Hypothalamus (tissue), 51 donors: ENCODE measurements around the gene TEX35.

Experiments
- DNase-seq, 51 donors: peaks; one replicate each; lab custom pipeline; 2025; lab: John Stamatoyannopoulos, UW

TEX35 gene

DNA sequence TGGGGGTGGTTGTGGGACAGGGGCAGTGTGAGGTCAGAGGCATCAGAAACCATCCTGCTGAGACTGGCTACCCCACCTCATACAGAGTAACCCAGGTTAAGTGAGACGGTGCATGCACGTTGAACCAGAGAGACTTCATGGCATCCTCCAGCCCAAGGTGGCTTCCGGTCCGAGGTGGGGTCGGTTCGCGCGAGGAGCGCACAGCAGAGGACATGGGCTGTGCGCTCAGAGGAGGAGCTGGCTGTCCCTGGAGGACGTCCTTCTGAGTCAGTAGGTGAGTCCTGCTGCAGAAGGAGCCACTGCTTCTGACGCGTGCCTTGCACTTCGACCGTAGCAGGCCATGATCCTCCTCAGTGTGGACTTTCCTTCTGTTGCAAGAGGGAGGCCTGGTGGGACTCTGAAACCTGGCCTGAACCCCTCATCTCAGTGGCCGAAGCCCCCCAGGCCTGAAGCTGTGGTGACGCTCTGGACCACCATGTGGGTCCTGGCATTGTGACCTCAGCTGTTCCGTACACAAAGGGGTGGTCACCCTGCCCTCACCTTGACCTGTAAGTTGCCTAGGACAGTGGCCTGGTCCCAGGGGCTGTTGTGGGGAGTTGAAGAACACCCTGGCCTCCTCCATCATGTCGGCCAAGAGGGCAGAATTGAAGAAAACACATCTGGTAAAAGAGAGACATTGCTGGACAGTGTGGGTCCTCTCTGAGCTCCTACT is at the start of gene TEX35:
Gene TEX35, plus strand, starts transcription at position 544 of the 712 bp plus-strand sequence. Its CDS starts 80 bp downstream, at position 624.
- DNase-seq, result no peak

DNA sequence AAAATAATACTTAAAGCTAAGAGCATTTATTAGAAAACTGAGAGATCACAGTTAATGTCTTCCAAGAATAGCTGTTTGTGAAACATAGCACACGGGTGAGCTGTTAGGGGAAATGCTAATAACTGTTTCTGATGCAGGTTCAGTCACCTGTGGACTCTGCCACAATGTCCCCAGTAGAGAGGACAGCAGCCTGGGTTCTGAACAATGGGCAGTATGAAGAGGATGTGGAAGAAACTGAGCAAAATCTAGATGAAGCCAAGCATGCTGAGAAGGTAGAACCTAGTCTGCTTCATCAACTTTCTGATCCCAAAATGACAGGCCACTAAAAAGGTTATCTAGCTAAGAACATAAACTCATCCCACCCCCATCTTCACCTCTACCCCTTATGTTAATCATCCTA is 48.8 kb upstream of the TEX35 start:
- no peak for DNase-seq

DNA sequence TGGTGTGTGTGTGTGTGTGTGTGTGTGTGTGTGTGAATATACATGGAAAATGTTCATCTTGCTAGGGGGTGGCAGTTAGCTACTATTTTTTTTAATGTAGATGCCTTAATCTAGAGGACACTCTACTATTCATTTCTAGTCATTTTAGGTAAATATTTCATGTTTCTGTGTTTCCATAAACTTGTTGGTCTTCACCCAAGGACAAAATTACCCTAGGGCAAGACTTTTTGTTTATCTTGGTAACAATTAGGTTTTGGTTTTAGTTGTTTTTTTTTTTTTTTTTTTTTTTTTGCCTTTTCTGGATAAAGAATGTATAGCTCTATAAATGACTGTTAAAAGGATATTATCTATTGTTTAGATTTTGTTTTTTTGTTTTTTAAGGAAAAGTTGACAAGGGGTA is 48.3 kb upstream of the TEX35 start:
- DNase-seq, result no peak

DNA sequence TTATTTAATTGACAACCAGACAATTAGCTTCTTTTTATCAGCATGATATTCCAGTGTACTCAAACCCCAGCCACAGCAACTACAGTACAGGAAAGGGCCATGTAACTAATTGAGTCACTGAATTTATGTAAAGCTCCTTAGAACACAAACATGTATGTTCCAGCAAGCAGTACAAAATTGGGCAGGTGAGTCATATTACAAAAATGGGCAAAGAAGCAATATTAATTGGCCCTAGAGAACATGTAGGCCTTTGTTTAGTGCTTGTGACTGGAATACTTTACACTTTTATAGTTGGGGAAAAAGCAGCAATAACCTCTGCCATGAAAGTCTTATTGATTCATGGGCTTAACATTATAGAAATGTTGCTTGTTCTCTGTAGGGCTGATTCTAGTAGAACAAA is 47.9 kb upstream of the TEX35 start:
- DNase-seq, result no peak

DNA sequence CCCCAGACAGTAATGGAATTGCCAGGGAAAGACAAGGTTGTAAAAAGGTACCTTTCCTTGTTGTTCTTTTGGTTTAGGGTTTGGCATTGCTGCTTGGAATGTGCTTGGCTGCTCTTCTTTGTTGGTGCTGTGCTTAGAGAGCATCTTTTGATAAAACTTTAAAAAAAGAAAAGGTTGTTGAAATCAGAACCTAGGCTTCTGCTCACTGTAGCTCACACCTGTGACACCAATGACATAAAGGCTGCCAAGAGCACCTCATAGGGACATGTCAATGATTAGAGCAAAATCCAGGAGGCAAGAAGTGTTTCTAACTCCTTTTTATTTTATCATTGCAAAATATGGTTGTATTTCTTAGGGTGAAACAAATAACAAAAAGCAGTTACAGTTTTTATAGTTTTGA is 45.1 kb upstream of the TEX35 start:
- DNase-seq, result no peak

DNA sequence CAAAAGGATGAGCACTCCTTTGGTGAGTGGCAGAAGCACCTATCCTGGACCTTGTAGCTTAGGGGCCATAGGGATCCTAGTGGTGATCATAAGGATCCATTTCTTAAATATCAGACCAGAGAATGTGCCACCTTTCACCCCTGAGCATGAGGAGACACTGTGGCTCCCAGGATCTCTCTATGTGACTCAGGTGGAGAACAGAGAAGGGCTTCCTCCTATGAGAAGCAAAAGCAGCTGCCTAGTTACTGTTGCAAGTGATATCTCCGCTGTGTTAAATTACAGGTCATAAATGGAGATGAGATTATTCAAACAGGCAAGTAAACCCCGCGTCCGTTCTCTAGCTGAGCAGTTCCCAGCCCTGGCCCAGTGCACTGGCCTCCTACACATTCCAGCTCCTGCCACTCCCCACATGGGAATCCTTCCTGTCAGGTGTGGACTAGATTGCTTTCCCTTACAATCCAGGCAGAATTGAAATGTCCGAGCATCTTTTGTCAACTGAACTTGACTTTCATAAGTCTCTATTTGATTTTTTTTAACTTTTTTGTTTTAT is 42.4 kb upstream of the TEX35 start:
- DNase-seq, result no peak

DNA sequence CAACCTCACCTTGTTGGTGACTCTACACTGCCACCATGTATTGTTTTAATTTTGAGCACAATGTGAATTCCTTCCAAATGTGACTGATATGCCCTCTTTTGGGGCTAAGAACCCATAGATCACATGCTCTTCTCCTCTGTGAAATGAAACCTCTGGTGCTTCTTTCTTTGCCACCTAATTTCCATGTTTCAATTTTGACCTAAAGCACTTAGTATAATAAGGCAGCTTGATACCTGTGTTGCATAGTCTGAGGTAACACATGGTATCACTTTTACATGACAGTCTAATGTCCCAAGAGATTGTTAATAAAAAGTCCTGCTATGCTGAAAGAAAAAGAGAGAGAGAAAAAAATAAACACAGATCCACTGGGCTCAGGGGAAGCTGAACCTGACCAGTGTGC is 40.4 kb upstream of the TEX35 start:
- no peak for DNase-seq

DNA sequence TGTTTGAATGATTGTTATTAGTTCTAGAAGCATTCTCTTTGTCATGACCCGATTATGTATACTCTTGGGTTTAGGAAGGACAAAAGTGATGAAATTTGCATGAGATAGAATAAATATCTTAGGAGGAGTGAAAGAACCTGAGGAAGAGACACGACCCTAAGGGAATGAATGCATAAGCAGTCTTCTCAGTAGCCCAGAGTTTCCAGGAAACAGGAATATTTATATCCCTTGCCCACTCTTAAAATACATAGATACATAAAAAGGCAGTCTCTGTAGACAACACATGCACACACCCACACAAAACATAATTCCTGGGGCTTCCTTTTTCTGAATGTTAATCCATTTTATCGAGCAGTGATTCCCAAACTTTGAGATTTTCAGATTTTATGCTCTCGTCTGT is 35.5 kb upstream of the TEX35 start:
- DNase-seq, result no peak

DNA sequence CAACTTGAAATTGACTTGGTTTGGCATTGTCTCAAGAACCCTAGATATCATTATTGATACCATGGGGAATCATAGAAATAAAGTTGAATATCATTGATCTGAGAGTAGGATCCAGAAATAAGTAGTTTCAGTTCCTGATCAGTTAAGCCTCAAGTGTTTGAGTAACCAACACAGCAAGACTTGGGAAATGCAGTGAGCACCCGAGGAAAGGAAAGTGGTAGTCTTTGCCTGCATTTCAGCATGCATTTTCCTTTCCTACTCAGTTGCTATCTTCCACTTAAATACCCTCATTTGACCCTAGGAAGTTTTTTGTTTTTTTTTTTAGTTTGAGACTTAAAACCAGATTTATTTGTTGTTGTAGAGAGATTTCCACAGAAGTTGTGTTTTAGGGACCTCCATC is 35.1 kb upstream of the TEX35 start:
- DNase-seq, result no peak

DNA sequence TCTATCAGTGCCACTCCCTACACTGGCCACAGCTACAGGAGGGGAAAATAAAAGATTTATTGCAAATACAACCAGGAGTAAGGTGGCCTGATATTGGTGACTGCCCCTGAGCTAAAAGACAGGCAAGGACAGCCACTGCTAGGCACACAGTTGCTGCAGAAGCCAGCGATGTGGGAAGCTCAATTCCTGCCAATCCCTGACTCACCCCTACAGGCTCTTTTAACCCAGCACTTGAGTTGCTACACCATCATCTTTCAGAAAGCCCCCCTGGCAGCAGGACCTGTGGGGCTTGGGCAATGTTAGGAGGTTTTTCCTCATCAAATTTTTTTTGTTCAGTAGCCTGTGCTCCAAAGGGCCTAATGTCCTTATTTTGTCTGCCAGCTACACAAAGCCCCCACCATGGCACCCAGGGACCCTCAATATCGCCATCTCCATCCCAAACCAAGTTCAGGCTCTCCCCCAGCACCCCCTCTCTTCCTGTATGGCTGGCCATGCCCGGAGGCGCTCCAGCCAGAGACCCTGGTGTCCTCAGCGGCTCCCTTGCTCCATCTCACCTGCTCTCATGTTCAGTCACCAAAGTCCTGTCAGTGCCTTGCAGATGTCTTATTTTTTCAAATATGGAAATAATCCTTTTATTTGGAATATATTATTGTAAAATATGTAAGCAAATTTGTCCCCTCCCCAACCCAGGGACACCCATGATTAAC is 29.5 kb upstream of the TEX35 start:
- no peak for DNase-seq

DNA sequence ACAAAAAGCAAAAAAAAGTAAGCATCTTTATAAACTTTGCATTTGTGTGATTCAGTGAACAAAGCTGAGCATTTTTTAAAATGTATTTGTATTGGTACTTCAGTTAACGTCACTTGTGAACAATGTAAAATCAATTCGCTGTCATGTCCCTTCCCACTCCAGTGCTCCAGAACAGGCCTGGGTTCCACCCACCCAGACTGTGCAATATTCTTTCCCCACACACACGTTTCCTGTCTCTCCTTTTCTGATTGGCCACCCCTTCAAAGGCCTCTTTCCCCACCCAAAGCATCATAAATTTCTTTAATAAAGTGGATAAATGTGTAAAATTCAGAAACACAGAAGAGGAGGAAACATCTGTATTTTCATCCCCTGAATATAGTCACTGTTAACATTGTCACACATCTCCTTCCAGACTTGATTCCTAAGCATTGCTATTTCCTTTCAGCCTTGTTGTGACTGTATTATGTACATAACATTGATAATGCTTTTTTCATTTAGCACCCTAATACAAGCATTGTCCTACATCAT is 28.1 kb upstream of the TEX35 start:
- peak in 1 of 51 donors; percentile 20 for DNase-seq

DNA sequence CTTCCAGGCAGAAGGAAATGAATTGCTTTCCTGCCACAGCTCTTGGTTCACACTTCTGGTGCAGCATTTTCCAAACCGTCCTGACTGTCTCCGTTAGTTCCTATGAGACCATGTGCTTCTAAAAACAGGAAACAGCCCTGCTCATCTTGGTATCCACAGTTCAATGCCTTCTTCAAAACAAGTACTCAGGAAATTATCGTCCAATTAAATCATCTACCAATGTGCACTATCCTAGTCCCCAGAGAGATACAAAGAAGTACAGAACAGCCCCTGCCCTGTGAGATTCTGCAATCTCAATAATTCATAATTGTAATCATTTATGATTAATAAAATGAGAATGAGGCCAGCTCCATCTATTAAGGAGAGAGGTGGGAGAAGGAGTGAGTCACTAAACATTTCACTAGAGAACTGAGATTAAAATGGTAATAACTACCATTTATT is 27.3 kb upstream of the TEX35 start:
- peak in 1 of 51 donors; percentile 21 for DNase-seq

DNA sequence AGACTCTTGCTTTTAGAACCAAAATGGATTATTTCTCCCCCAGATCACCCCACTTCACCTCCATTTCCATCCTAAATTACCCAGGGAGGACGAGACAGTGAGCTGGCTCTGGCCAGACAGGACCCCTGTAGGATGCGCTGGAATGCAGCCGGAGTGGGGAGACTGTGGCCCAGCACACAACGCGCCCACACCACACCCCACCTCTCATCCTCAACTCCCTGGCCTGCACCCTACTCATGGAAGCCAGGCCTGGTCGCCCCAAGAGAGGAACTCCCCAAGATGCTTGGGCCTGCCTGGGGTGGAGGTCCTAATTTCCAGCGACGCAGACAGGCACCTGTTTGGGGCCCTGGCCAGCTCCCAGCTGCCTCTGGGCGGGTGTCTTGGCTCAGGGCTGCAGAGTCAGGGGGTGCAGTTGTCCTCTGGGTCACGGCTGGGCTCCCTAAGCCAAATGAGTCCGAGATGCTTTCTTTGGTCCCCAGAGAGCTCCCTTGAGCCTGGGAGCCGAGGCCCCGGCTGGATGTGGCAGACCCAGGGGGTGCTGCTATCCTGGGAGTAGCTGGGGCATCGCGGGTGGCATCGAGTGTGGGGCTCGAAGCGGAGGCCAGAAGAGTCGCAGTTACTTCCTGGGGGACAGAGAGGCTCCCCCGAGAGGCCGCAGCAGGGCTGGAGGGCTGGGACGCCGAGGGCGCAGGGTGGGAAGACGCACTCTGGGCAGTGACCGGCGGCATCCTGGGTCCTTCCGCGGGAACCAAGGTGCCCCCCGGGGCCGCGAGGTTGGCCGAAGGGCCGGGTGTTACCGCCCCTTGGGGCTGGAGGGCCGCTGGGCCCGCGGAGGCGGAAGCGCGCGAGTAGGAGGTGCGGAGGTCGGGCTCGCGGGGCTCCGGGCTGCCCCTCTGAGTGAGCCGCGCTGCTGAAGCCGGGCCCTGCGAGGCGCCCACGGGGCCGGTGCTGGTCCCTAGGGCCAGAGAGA is 26.5 kb upstream of the TEX35 start:
- no peak for DNase-seq

DNA sequence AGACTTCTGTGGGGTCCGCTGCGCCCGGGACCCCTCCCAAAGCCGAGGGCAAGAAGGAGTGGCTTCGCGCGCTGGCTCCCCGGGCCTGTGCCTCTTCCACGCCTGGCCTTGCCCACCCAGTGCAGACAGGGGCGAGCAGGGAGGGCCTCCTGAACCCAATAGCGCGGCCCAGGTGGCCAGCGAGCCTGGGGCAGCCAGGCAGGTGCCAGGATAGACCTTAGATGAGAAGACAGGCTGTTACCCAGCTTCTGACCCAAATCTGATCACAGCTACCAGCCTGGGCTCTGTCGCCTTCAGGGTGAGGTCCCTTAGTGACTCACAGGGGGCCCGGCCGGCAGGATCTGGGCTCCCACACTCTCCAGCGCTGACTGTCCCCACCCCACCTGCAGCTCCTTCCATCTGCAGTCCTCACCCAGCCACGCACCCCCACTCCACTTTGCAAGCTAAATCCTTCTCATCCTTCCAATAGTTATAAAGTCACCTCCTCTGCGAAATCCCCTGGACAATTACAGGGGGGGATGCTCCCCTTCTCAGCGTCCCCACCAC is 25.8 kb upstream of the TEX35 start:
- DNase-seq, result no peak

DNA sequence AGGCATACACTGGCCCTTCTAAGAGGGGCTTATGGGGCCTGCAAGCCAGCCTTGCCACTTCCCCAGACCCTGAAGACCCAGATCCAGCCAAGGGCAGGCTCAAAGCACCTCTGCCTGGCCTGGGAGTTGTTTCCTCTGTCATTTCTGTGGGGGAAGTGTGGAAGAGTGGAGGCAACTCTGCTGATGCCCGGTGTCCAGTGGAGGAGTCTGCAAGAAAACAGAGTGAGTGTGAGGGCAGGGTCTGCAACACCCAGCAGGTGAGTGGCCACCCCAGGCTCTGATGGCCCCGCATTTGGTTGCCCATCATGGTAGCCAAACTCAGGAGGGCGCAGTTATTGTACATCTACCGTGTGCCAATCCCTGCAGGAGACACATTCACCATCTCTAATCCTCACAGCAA is 24.5 kb upstream of the TEX35 start:
- DNase-seq, result no peak

DNA sequence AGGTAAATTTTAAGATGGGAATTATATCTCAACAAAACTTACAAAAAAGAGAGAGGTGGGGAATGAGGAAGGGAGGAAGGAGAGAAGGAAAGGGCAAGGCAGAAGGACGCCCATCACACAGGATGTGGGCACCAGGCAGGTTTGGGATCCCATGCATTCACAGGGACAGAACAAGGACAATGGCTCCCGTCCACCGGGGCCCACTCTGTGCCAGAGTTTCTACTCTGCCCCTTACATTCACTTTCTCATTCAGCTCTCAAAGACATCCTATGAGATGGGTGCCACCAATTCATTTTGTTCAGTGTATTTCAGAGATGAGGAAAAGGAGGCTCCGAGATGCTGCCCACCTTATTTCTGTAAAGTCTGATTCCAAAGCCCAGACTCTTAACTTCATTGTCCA is 23.5 kb upstream of the TEX35 start:
- DNase-seq, result no peak

DNA sequence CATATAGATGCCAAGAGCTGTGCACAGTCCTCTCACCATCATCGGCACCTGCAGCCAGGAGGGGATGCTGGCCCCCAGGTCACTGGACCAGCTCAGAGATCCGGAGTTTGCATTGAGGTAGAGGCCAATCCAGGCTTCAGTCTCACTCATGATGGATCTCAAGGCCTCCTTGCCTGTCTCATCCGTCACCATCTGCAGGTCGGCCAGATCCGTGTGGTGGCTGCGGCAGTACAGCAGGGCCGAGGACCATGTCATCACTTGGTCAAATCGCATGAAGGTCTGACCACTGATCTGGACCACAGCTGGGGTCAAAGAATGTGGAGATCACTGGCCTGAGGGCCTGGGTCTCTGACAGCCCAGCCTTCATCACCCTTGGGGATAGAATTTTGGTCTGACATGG is 22.8 kb upstream of the TEX35 start:
- no peak for DNase-seq

DNA sequence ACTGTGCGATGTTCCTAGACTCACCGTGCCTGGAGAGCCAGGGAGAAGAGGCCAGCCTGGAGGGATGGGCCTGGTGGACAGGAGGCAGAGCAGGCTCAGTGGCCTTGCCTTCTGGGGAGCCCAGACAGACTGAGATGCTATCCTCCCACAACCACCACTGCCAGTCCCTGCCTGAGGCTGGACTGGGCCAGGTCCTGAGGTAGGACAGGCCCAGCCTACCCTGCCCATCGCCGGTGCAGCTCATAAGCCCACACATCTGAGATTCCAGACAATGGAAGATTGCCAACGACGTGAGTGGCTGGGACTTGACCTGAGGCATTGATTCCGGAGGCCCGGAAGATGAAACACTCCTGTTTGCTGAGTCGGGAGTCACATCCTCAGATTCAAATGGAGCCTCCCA is 21.9 kb upstream of the TEX35 start:
- no peak for DNase-seq

DNA sequence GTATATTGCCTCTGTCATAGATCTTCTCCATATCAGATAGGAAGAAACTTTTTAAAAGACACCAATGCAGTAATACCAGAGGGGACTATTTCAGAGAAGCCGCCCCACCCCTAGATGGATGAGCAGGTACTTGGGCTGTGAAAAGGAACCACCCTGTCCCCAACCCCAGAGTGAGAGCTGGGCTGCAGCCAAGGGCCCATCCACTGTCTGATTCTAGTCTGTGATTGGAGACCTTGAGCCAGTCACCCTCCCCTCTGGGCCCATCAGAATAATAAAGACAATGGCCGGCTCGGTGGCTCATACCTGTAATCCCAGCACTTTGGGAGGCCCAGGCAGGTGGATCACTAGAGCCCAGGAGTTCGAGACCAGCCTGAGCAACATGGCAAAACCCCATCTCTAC is 21.2 kb upstream of the TEX35 start:
- DNase-seq, result no peak

DNA sequence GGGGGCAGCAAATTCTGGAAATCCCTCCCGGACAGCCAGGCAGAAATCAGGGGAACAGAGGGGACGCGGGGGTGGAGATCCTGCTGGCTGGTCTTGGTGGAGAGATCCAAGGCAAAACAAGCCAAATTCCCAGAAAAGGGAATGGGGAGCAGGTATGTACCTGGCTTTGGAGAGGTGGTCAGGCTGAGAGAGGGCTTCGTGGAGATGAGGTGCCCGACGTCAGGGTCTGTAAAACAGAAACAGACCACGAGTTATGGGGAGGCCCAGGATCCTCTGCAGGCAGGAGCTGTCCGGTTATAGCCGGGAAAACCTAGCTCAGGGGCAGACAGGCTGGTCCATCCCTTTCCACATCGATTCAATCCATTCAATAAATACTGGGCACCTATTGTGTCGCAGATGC is 20.6 kb upstream of the TEX35 start:
- DNase-seq, result no peak
